ENCODE data around the gene IGFBP7.

Gene IGFBP7

DNA sequence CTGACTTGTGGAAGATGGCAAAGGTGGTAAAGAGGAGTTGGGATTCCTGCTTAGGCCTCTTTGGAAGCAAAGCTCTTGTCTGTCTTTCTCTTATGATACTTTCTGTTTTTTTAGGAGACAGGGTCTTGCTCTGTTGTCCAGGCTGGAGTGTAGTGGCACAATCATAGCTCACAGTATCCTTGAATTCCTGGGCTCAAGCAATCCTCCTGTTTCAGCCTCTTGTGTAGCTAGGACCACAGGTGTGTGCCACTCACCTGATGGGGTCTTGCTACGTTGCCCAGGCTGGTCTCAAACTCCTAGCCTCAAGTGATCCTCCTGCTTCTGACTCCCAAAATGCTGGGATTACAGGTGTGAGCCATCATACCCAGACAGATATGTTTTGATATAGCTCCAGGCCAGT lies 19.3 kb upstream of the IGFBP7 start:
- no peak for ATAC-seq
- DNase-seq, result no peak

DNA sequence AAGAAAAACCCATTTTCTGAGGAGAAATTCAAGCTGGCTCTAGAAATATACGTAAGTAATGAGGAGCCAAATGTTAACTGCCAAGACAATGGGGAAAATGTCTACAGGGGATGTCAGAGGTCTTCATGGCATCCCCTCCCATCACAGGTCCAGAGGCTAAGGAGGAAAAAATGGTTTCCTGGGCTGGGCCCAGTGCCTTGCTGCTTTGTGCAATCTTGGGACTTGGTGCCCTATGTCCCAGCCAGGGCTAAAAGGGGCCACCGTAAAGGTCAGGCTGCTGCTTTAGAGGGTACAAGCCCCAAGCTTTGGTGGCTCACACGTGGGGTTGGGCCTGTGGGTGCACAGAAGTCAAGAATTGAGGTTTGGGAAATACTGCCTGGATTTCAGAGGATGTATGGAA lies 17.2 kb upstream of the IGFBP7 start:
- no peak for DNase-seq
- ATAC-seq, result no peak

DNA sequence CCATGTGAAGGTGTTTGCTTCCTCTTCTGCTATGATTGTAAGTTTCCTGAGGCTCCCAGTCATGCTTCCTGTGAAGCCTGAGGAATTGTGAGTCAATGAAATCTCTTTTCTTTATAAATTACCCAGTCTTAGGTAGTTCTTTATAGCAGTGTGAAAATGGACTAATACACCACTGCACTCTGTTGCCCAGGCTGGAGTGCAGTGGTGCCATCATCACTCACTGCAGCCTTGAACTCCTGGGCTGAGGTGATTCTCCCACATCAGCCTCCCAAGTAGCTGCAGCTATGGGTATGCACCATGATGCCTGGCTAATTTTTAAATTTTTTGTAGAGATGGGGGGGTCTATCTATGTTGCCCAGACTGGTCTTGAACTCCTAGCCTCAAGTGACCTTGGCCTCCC lies 15.8 kb upstream of the IGFBP7 start:
- DNase-seq (no peak), ATAC-seq (no peak)

DNA sequence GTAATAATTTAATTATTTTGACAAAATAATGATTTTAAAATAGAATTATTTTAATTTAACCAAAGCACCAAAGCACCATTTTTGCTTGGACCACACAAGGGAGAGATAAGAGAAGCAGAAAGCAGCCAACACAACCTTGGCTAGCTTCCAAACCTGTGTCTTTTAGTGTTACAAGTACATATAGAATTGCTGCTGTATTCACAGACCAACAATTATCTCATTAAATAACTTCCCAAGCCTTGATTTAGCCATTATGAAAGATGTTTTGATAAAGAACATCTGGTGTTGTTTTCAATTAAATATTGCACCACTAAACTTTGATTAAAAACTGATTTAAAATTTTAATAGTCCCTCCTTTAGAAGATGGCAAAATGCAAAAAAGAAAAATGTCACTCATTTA lies 14.0 kb upstream of the IGFBP7 start:
- DNase-seq, result no peak
- ATAC-seq, result no peak

DNA sequence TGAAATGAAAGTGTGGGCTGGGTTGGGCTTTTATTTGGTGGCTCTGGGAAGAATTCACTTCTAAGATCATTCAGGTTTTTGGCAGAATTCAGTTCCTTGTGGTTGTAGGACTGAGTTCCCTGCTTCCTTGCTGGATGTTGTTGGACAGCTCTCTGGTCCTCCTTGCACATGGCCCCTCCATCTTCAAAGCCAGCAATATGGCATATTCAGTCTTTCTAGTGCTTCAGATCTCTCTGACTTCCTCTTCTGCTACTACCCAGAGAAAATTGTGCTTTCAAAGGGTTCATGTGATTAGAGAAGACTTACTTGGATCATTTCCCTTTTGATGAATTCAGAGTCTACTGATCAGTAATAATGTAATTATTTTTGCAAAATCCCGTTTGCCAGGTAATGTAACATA lies 12.8 kb upstream of the IGFBP7 start:
- DNase-seq (no peak), ATAC-seq (no peak)

DNA sequence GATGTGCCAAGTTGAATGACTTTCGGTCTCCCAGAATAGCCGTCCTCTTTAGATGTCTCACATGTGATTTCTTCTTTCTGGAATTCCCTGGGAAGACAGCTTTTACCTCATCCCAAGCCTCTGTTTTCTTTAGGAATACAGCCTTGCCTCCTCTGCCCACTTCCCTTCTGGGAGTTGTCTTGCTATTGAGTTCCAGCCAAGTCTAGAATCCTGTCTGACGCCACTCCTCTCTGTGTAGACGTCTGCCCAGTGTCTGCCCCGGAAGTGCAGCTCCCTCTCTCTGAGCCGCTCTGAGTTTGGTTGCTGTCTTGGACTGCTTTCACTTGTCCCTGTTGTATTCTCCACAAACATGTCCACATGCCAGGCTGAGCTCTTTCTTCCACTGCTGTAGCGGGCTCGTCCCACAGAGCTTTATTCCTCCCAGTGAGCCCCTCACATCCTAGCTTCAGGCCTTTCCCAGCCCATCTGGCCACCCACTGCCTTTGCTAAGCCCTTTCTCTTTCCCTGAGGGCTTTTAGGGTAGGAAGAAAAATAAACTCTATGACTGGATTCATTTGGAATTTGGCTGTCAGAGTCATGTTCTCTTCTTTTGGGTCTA lies 9.0 kb upstream of the IGFBP7 start:
- ATAC-seq, result no peak
- no peak for DNase-seq

DNA sequence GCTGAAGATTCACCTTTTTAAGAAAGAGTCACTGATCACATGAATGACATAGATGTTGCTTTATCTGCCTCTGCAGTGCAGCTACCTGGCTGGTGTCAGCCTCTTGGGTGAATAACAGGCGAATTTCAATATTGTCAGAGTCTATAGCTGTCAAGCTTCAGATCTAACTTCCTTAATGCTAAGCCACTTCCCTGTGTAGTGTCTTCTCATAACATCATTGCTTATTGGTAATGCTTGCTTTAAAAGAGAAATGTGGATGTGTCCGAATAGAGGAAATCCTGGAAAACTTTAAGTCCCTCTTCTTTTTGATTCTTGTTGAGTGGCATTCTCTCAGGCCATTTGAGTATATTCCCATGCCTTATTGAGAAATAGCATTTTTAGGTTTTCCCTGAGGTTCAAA lies 7.3 kb upstream of the IGFBP7 start:
- no peak for DNase-seq
- ATAC-seq, result no peak

DNA sequence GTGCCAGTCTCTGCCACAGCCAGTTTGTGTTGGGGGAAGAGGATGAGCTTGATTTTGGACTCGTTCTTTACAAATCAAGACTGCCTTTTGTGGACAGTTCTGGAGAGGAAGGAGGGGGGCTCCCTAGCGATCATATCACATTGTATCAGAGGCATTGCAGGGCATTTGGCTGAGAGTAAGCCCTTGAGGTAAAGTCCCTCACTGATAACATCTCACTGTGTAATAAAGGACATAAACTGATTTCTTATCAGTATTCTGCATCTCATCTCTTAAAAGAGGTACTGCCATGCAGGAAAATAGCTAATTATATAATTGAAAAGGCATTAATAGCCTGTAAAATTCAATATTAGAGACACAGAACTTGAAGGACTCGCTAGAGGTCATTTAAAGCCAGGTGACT lies 6.1 kb upstream of the IGFBP7 start:
- ATAC-seq (no peak), DNase-seq (no peak)

DNA sequence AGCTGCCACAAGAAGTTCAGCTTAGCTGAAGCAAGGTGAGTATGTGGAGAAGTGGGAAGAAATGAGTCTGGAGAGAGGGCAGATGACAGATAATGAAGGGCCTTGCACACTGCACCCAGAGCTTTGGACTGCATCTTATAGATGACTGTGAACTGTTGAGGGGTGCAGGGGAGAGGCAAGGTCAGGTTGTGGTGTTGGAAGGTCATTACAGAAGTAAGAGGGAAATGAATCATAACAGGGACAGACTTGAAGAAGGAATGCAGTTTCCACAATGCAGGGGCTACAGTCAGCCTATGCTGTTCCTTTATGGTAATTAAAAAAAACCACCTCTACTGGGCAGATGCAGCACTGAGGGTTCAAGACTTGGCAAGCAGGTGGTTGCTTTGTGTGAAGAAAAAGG lies 4.8 kb upstream of the IGFBP7 start:
- no peak for ATAC-seq
- DNase-seq, result no peak

DNA sequence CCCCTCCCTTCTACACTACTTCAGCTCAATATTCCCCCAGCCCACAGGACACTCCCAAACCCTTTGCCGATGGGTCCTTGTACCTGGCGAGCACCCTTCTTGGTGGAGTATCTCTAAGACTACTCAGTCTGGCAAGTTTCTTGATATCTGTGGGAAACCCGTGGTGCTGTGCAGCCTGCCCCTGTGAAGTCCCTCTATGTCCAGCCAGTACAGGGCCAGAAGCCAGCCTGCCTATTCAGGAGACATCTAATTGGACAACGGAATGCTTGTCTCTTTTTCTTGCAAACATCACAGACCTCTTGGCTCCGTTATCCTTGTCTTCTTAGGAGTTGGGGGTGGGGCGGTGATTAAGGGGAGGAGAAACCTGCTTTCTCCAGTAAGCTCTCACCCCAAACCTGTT lies 3.7 kb upstream of the IGFBP7 start:
- no peak for DNase-seq
- no peak for ATAC-seq

DNA sequence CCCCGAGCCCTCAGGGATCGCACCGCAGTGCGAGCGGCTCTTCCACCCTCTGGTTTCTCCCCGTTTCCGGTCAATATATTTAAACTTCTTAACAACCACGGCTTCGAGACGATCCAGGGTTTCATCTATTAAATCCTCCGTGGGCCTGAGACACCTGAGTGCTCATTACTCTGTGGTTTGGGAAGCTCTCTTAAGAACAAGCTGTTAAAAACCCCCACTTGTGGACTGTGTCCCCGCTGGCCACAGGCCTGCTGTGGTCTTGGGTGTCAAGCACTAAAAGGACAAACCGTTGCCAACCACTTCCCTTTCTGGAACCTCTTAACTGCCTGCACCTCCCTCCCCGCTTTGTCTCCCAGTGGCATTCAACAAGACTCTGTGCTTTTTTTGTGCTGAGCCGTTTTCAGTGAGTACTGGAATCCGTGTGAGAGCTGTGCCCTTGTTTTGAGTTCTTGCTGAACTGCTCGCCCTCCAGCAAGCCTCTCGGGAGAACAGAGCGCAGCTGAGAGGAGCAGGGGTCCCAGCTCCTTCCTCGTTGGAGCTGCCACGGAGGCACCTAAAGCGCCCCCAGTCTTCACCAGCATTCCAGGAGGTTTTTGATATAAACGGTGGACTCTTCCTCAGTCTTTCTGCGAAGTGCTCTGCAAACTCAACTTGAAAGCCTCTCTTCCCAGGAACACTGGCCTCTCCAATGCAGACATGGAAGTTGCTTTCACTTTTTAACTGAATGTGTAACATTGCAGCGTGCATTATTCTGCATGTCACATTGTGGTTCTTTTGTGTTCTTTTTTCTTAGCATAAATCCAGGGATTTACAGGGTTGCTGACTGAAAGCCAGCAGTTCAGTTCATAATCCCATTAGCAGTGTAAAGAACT lies 691 bp upstream of the IGFBP7 start:
- peak; percentile 34 for ATAC-seq
- peak; percentile 12 for DNase-seq

DNA sequence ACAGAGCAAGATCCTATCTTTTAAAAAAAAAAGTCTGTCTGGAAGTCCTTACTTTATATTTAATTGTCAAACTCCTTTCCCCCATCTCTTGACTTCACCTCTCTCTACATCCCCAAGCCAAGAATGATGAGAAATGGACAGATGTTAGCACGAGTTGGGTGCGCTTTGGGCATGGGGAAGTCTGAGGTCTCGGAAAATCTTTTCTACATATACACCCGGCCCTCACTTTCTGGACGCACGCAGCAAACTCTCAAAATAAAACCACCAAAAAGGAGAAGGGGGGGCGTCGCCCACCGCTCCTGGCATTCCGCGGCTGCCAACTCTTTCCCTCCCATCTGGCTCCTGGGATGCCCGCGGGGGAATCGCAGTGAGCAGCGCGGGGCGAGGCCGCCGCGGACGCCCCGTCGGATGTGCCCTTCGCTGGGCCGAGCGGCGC lies 756 bp downstream of the IGFBP7 start:
- no peak for ATAC-seq
- no peak for DNase-seq

DNA sequence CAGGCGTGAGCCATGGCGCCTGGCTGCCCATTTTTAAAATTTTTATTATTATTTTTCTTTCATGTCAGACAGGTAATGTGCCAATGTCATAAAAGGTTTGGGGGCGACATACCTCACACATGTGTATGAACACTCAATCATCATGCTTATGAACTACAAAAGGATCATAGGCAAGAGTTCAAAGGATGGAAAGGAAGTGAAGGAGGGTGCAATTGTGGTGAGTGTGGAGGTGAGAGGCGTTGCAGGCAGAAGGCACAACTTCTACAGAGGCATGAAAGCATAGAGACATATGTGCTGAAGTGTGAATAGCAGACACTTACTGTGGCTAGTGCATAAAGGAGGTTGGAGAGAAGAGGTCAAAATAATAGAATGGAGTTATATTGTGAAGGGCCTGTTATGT lies 4.0 kb downstream of the IGFBP7 start:
- no peak for ATAC-seq
- no peak for DNase-seq

DNA sequence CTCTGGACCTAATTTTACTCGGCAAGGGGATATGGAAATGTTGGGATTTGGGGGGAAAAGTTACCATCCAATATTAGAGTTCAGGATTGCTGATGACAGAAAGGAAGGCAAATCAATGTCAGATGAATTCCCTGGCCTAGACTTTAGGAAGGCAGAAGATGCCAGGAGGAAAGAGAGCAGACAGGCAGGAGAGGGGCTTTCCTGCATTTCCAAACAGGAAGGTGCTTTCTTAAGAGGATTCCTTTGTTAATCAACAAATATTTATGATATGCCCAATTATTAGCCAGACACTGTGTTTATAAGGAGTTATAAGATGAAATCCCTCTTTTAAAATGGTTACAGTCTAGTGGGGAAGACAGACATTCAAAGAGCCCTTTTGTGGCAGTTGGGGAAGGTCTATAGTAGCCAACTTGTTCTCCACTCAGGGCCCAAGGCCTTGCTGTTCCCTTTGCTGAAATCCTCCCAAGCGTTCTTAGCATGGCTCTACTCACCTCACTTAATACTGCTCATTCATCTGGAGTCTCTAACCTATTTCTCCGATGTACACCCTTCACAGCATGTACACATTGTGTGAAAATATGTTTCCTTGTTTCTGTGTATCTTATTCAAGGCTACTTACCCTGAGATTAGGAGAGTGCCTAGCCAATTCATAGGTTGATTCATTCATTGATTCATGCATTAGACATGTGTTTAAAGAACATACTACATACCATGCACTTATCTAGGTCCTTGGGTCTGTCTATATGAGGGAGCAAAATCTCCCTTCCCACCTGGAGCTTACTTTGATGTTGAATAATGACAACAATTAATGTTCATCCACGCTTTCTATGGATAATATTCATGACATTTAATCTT lies 5.3 kb downstream of the IGFBP7 start:
- no peak for ATAC-seq

DNA sequence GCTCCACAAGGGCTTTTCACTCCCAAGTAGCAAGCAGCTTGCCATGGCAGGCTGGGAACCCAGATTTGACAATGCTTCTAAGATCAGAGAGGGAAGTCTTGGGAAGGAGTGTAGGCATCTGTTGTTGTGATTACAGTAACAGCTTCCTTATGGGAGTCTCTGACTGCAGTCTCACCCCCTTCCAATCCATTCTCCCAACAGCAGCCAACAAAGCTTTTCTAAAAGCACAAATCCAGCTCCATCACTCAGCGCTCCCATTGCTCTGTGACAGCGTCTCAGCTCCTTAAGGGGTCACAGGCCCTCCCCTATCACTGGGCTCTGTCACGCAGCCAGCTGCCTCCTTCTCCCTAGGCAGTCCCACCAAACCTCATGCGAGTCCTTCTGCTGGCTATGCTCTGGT lies 7.1 kb downstream of the IGFBP7 start:
- ATAC-seq (no peak), DNase-seq (no peak)

More for the DNA sequence above, 5.3 kb downstream of the IGFBP7 start:
- no peak for DNase-seq

DNA sequence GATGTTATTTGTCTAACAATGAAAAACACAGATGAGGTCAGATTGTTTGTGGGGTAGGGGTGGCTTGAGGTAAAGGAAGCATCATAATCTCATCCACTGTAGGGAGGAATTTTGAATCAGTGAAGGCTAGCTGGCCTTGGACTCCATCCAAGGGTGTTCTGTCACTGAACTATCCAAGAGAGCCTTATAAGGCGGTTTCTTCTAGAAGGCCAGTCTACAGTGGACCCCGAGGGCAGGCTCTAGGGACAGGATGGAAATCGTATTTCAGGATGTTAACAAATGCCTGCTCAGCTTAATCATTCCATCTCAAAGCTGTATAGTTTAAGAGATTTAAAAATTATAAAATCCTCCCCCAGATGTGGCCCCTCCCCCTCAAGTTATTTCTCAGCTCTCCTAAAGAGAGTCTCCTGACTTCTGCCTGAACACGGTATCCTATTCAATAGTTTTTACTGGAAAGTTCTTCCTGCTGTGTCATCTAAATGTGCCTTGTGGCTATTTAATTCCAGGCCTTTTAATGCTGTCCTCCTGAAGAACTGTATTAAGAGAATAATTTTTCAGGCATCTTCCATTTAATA lies 8.0 kb downstream of the IGFBP7 start:
- ATAC-seq (no peak), DNase-seq (no peak)

DNA sequence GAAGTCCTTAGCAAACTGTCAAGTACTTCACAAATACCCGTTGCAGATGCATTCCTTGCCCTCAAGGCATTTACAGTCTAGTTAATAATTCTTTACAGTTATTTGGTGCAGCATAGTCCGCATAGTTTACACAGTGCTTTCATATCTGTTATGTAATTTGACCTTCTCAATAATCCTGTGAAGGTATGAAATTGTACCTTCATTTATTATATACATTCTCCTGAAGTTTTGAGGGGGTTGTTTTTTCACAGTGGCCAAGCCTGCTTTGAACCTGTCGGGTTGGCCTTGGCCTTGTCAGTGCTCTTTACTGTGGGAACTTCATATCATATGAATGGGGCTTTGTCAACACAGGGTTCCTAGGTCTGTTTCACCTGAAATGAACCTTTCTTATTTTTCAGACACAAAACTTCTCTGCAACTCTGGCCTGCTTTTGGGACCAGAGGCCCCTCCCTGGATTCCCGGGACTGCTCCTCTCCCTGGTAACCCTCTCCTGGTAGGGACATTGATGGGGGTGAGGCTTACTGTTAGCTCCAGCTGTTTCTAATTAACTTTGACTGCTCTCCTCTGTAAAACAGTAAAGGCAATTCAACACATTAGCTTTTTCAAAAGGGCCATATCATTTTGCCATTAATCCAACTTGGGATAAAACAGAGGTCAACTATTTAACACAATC lies 9.1 kb downstream of the IGFBP7 start:
- ATAC-seq, result no peak
- DNase-seq, result no peak

DNA sequence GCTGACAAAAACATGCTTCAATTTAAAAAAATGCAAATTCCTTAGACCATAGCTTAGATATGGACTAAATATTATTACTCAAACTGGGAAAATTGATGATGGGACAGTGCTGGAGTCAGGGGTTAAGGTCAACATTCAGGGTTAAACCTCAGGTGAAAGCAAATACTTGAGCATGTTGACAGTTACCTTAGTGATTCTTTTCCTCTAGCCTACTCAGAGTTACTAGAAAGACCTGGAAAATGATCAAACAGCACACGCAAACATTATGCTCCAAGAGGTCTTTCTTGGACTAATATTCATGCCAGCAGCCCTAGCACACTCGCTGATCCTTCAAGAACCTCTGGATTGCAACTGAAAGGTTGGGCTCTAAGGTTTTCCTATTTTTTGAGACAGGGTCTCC lies 10.8 kb downstream of the IGFBP7 start:
- no peak for DNase-seq
- ATAC-seq, result no peak

DNA sequence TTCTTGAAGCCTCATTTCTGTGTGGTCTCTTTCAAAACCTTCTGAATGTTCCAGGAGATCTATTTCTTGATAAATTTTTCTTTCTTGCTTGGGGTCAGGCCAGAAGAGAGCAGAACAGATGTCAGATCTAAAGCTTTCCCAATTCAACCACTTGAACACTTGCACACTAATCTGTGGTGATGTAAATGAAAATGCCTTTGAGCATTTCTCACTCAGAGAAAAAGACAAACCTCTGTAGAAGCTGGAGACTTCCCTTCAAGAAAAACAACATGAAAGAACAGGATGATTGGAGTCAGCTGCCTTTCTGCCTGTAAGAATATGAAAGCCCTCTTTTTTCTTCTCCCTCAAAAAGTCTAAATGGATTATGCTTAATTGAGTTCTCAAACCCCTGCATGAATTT lies 11.2 kb downstream of the IGFBP7 start:
- no peak for ATAC-seq
- DNase-seq, result no peak

DNA sequence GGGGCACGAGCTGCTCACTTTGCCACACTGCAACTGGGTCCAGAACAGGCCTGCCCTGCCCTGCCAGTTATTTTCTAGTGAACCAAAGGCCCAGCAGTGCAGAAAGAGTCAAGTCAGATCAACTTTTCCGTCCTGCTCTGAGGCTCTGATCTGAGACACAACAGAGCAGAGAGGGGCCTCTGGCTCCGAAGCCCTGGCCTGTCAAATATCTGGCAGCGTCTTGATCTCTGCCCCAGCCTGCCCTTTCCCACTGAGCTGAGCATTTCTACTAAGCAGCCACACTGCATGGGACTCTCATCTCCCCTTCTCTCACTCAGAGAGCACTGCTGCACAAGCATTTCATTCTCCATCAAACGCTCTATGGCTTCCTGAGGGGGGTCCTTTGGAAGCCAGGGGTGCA lies 11.8 kb downstream of the IGFBP7 start:
- ATAC-seq (no peak), DNase-seq (no peak)

DNA sequence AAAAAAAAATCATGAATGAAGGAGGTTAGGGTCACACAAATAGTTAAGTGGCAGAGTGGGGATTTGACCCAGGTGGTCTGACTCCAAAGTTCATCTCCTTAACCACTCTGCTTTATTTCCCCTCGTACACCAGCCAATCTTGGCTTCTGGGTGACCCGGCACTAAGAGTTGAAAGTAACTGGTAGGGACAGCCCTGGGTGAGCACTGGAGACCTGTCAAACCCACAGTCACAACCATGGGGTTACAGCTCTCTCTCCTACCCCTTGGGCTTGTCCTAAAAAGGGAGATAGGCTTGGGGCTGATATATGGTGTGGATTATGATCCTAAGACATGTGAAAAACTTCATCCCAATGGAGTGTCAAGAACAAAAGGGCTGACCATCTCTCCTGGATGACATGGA lies 12.5 kb downstream of the IGFBP7 start:
- ATAC-seq (no peak), DNase-seq (no peak)

DNA sequence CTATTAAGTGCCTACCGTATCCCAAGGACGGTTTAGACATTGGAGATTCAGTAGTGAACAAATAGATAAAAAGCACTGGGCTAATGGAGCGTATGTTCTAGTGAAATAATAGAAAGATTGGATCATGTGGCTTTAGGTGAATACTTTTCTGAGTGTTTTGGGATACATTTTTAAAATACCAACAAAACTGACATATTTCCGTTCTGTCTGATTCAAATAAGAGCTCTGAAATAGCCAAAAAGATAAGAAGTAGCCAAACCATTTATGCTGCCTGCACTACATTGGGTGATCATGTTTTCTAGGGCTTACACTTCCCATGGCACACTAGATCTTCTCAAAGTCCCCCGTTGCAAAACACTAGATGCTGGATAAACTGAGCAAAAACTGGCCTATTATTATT lies 14.2 kb downstream of the IGFBP7 start:
- no peak for ATAC-seq
- DNase-seq, result no peak

All from stimulated activated naive CD8-positive, alpha-beta T cell treated with anti-CD3 and anti-CD28 coated beads, Interleukin-15, Interleukin-2, amounts not matched to agents 100 U/mL and 50 U/mL, for 24 hours (primary cell).